Measurements from ENCODE around the gene KCP. TPM values are rescaled to one million over a fixed set of nuclear protein-coding genes. Genes with fewer than 3 reads are reported as not detected.

KCP gene
- total RNA-seq, 2 experiments from 2014 or later = 1.4 to 2.3 TPM

GRCh38 chr7:128932862-128933179 lies 22.3 kb upstream of the KCP start:
- Histone ChIP-seq H3K79me2 (ENCODE audit: insufficient read depth, low read depth, low read length) (no peaks in the 10 kb centered on the region), H4K20me1 (ENCODE audit: insufficient read depth, low read length) (no peaks in the 10 kb centered on the region), H3K36me3 (ENCODE audit: insufficient read depth, low read length) (no peaks in the 10 kb centered on the region), H2AFZ (ENCODE audit: low read length) (peak overlapping the region; percentile 57; the same call in 1 of the 2 replicates), H3K9me3 (ENCODE audit: low read length) (no peaks in the 10 kb centered on the region), H3K4me2 (ENCODE audit: low read length) (peak overlapping the region; percentile 7; the same call in 1 of the 2 replicates), H3K4me3 (ENCODE audit: low read depth, low read length, poor library complexity, severe bottlenecking) (no peak overlapping the region), H3K4me1 (ENCODE audit: insufficient read depth, low read length, poor library complexity, severe bottlenecking) (peaks cover 24% of the 10 kb centered on the region), H3K27ac (ENCODE audit: low read depth, low read length, poor library complexity, severe bottlenecking) (no peak overlapping the region), H3K9me2 (ENCODE audit: insufficient read depth, low read length) (no peaks in the 10 kb centered on the region)
- DNase-seq (ENCODE audit: low spot score) = no peak
- CTCF ChIA-PET (ENCODE audit: unreplicated experiment) = no interaction called here
- POLR2A ChIA-PET = no interaction called here
- TF ChIP-seq EZH2phosphoT487 (IDR thresholded peaks at IDR 0.05; ENCODE audit: borderline replicate concordance, low read depth, low read length) (no peak), CTCF (conservative IDR thresholded peaks at IDR 0.05; ENCODE audit: low read length) (no peak)
- intact Hi-C loops (cut with micrococcal nuclease; ENCODE audit: unreplicated experiment) = no loop called here
- BruUV-seq (replicated peaks) = no TSS peak

- Histone ChIP-seq H3K36me3 (ENCODE audit: insufficient read depth, low read length) (no peaks in the 10 kb centered on the region), H3K4me1 (ENCODE audit: insufficient read depth, low read length, poor library complexity, severe bottlenecking) (peaks cover 24% of the 10 kb centered on the region), H3K79me2 (ENCODE audit: insufficient read depth, low read depth, low read length) (no peaks in the 10 kb centered on the region), H3K9me2 (ENCODE audit: insufficient read depth, low read length) (no peaks in the 10 kb centered on the region), H2AFZ (ENCODE audit: low read length) (no peak overlapping the region), H3K27ac (ENCODE audit: low read depth, low read length, poor library complexity, severe bottlenecking) (no peak overlapping the region), H3K4me2 (ENCODE audit: low read length) (no peak overlapping the region), H3K9me3 (ENCODE audit: low read length) (no peaks in the 10 kb centered on the region), H3K4me3 (ENCODE audit: low read depth, low read length, poor library complexity, severe bottlenecking) (no peak overlapping the region), H4K20me1 (ENCODE audit: insufficient read depth, low read length) (no peaks in the 10 kb centered on the region)
- ChIA-PET CTCF (ENCODE audit: unreplicated experiment) (no interaction called here), POLR2A (interaction anchor here (0.6 kb wide), 1 partner anchor 229 kb away, joined by 3 read pairs; no protein-coding TSS in a partner anchor)
- no TSS peak for BruUV-seq (replicated peaks)
- intact Hi-C loops (cut with micrococcal nuclease; ENCODE audit: unreplicated experiment) = no loop called here
- DNase-seq (ENCODE audit: low spot score) = no peak
- no peak for TF ChIP-seq EZH2phosphoT487 (IDR thresholded peaks at IDR 0.05; ENCODE audit: borderline replicate concordance, low read depth, low read length)
- TF ChIP-seq CTCF (conservative IDR thresholded peaks at IDR 0.05; ENCODE audit: low read length) = no peak
Measured at GRCh38 chr7:128931965-128932861, 21.7 kb upstream of the KCP start.

GRCh38 chr7:128931190-128931798 lies 20.8 kb upstream of the KCP start:
- no peak for DNase-seq (ENCODE audit: low spot score)
- H3K4me3 ChIP-seq (ENCODE audit: low read depth, low read length, poor library complexity, severe bottlenecking) = no peak overlapping the region
- no peak overlapping the region for H3K27ac ChIP-seq (ENCODE audit: low read depth, low read length, poor library complexity, severe bottlenecking)
- H3K4me1 ChIP-seq (ENCODE audit: insufficient read depth, low read length, poor library complexity, severe bottlenecking) = peaks cover 24% of the 10 kb centered on the region
- H2AFZ ChIP-seq (ENCODE audit: low read length) = no peak overlapping the region
- no peak for TF ChIP-seq EZH2phosphoT487 (IDR thresholded peaks at IDR 0.05; ENCODE audit: borderline replicate concordance, low read depth, low read length)
- no peak for TF ChIP-seq CTCF (conservative IDR thresholded peaks at IDR 0.05; ENCODE audit: low read length)
- H4K20me1 ChIP-seq (ENCODE audit: insufficient read depth, low read length) = no peaks in the 10 kb centered on the region
- H3K9me3 ChIP-seq (ENCODE audit: low read length) = no peaks in the 10 kb centered on the region
- H3K36me3 ChIP-seq (ENCODE audit: insufficient read depth, low read length) = no peaks in the 10 kb centered on the region
- no peak overlapping the region for H3K4me2 ChIP-seq (ENCODE audit: low read length)
- H3K9me2 ChIP-seq (ENCODE audit: insufficient read depth, low read length) = no peaks in the 10 kb centered on the region
- no TSS peak for BruUV-seq (replicated peaks)
- ChIA-PET CTCF (ENCODE audit: unreplicated experiment) (no interaction called here), POLR2A (interaction anchor here (0.6 kb wide), 1 partner anchor 228 kb away, joined by 3 read pairs; no protein-coding TSS in a partner anchor)
- intact Hi-C loops (cut with micrococcal nuclease; ENCODE audit: unreplicated experiment) = no loop called here
- no peaks in the 10 kb centered on the region for H3K79me2 ChIP-seq (ENCODE audit: insufficient read depth, low read depth, low read length)
